HG02678 (cell line): ENCODE measurements around the gene MRC2.

Experiments
- ATAC-seq: cut with Tn5 transposase; IDR thresholded peaks from one replicate; pipeline ENCODE4 v1.9.1; 2021; ENCODE audit warnings: mild to moderate bottlenecking, moderate library complexity; ENCODE audit not compliant: unreplicated experiment

The MRC2 gene

DNA sequence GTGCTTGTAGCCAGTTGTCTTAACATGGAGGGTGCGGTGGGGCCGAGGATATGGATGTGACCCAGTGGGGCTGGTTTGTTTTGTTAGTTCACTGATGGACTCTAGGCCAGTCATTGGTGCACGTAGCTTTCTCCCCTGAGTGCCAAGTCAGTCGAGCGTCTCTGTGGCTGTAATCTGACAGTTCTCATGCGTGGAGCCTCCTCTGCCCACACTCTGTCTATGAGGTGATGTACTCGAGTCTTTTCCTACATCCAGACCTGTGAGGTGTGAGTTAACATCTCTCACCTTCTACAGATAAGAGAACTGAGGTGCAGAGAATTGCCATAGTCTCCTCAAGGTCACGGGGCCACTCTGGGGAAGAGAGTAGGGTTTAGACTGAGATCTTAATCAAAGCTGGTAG is 90.4 kb downstream of the MRC2 start:
- ATAC-seq: no peak

DNA sequence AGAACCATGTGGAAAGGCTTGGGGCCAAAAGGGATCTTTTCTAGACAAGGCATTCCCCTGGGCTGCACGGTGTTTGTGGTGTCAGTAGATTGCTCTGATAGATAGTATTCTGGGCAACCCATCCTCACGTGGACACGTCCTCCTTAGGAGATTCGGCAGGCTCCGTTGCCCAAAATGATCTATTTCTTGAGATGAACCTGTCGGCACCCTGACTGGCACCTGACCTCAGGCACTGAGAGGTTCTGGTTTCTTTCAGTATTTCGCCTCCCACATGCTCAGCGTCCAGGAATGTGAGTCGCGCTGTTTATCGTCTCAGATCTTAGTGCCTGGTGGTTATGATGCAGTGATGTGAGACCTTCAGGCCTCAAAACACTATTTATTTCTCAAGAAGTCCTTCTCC is 91.0 kb downstream of the MRC2 start:
- ATAC-seq: no peak

DNA sequence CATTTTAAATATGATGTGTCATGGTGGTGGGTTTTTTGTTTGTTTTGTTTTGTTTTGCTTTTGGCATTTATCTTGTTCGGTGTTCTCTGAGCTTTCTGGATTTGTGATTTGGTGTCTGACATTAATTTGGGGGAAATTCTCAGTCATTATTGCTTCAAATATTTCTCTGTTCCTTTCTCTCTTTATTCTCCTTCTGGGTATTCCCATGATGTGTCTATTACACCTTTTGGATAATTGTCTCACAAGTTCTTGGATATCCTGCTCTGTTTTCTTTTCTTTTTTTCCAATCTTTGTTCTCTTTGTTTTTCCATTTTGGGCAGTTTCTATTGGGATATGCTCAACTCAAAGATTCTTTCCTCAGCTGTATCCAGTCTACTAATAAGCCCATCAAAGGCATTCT is 92.1 kb downstream of the MRC2 start:
- no peak for ATAC-seq

DNA sequence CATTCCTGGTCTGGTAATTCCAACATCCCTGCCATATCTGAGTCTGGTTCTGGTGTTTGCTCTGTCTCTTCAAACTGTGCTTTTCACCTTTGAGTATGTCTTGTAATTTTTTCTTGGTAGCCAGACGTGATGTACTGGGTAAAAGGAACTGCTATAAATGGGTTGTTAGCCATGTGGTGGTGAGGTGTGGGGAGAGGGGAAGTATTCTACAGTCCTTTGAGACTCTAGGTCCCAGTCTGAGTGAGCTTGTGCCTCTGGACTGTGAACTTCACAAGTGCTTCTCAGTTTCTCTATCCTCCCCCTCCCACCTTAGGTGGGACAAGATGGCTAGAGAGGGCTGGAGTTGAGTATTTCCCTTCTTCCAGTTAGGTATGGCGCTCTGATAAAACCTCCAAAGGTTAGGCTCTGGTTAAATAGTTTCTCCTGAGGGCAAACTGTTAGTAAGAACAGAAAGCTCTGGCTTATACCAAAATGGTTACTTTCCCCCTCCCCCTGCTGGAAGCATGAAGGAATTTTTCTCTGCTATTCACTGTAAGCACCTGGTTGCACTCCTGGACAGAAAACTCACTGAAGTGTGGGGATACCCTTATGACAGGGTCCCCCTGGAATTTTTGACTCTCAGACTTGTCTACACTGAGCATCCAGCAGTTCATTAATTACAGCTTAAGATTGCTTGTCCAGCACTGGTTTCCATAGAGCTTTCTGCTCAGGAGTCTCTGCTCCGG is 92.8 kb downstream of the MRC2 start:
- ATAC-seq: no peak

DNA sequence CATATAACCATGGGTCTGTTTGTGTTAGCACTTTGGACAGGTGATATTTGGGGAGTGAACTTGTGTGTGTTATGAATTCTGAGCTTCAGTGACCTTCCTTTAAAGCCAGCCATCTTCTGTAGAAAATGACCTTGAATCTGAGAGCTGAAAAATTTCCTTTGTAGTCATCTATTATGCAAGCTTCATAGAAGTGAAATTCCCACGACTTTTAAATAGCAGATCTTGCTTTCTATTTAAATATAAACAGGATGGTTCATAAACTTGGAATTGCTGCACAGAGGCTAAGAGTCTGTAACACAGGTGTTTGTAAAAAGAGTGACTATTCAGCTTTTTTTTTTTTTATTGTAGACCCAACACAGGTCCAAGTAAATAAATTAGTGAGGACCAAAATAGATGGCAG is 95.2 kb downstream of the MRC2 start:
- no peak for ATAC-seq

DNA sequence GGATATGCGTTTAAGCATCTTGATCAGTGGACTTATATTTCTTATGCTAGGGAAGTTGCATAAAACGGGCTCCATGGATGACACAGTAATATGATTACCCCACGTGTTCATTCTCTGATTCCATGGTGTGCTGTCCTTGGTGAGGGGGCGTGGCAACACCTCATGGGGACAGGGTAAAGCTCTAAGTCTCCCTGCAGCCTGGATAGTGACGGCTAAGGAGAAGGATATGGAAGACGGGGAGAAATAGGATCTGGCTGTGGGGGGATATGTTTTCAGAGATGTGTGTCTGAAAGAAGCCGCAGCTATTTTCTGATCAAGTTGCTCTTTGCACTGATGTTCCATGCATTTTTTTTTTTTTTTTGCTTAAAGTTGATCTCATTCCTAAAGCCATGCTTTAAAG is 96.4 kb downstream of the MRC2 start:
- ATAC-seq: no peak

DNA sequence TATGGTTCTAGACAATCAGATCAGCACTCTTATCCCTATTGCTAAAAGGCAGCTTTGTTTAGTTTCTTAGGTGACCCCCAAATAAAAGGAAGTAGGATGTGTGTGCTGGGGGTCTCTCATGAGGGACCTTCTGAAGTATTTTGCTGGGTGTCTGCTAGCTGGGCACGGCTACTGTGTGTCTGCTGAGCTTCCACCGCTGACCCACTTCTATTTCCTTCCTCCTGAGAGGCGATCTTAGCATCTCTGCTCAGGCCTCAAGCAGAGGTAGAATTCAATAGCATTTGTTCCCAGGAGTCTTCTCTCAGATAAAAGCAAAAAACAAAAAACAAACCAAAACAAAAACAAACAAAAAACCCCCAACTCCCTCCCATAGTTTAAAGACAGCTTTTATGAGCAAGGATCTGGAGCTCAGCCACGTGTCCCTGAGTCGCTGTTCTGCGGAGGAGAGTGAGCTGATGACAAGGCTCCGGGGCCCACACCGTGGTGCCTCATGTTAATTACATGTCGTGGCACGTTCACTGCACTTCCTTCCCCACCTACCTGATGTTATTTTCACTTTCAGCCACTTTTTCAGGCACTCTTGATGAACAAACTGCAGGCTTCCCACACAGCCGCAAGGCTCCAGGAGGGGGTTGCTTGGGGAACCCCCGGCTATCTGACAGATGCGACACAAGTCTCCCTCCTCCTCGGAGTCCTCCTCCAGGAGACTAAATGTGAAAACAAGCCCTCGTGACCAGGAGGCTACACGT is 97.1 kb downstream of the MRC2 start:
- peak; percentile 93 for ATAC-seq

DNA sequence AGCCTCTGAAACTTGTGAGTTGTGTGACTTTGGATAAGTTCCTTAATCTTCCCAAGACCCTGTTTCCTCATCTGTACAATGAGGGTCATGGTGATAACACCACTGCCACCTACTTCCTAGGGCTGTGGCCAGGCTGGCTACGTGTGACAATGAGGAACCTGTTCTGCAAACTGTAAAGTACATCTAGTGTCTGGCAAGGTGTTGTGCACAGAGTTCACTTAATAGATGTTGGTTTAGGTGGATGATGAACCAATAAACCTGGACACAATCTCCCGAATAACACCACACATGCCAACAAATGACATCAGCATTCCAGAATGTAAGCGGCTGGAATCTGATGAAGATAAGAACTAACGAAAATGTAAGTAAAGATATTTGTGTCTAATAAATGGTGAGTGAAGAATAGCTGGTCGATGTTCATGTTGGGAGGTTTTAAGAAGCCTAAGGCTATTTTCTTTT is 98.3 kb downstream of the MRC2 start:
- ATAC-seq: no peak

DNA sequence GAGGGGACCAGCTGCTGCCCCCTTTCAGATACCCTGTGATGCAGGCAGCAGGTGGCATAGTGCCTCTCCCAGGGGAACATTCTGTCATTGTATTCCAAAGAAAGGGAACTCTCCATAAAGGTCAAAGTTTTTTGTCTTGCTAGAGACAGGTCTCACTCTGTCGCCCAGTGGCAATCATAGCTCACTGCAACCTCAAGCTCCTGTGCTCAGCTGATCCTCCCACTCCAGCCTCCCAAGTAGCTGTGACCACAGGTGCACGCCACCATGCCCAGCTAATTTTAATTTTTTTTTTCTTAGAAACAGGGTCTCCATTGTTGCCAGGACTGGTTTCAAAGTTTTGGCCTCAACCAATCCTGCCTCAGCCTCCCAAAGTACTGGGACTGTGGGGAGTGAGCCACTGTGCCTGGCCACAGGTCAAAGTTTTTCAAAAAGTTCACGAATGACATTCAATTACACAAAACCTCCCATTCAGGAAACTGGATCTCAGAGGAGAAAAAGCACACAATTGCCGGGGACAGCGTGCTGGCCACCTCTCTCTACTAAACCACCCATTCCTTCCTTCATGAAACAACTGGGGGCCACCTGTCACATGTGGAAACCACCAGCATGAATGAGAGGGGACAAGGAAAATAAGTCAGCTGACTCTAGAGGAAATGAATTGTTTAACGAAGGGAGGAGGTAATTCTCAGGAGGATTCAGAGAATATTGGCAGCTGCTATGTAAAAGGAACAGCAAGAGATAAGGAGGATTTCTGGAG is 100.6 kb downstream of the MRC2 start:
- no peak for ATAC-seq

DNA sequence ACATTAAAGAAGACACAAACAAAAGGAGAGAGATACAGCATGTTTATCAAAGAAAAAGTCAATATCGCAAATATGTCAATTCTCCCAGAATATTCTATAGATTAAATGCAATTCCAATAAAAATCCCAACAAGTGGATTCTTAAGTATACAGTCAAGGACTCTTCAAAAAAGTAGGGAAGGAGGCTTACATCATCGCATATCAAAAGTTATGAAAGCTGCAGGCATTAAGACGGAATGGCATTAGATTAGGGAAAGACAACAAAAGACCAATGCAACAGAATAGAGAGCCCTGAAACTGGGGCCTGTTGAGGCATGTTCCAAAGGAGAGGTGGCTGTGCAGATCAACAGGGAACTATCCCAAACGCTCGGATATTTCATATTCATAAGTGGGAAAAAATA is 104.7 kb downstream of the MRC2 start:
- no peak for ATAC-seq

DNA sequence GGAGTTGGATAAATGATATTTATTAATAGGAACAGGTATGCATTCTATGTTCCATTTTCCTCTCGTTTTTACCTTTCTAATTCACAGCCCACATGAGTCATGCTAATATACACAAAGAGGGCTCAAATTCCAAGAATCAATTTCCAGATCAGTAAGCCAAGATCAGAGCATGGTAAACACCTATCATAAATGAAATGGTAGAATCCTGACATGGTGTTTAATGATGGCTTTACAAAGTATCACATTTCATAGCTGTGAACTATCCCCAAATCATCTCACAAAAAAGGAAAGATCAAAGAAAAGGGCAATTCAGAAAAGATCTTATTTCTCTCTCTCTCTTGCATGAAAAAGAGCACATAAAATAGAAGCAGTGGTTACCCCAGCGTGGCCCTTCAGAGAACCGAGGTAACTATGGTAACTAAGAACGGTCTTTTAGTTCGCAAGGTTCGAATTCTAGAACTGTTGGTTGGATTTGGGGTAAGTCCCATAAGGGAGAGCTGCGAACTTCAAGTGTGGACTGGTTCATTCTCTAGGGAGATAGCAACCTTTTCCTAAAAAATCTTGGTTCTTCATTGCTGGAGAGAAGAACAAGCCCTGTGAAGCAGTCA is 107.7 kb downstream of the MRC2 start:
- no peak for ATAC-seq

DNA sequence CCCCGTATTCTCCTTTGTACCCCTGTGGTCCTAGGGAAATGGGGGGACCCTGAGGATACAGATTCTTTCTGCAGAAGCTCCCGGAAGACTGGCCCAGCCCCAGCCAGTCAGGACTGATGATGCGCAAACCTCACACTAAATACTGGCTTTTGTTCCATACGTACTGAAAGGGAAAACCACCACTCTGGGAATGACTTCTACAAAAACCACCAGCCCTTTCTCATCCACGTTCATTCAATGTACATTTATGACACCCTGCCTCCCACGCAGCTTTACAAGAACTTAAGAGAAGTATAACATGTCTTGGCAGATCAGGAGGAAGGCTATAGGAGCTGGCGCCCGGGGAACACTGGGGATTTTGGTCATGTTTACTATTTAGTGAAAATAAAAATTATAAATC is 110.0 kb downstream of the MRC2 start:
- no peak for ATAC-seq

DNA sequence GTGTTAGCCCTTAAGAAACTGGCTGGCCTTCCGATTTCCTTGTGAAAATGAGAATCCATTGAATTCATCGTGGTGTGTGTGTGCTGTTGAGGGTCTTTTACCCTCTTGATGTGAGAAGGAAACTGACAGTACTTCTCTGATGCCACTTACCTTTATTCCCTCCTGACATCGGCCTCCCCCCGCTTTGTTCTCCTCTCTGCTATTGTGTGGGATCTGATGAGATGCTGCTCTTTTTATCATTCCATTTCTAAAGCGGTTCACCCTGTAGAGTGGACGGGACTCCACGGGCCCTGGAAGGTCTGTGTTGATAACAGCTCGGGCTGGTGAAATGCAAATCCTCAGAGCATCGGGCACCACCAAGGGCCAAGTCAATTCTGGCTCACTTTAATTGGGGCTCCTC is 110.8 kb downstream of the MRC2 start:
- ATAC-seq: no peak

DNA sequence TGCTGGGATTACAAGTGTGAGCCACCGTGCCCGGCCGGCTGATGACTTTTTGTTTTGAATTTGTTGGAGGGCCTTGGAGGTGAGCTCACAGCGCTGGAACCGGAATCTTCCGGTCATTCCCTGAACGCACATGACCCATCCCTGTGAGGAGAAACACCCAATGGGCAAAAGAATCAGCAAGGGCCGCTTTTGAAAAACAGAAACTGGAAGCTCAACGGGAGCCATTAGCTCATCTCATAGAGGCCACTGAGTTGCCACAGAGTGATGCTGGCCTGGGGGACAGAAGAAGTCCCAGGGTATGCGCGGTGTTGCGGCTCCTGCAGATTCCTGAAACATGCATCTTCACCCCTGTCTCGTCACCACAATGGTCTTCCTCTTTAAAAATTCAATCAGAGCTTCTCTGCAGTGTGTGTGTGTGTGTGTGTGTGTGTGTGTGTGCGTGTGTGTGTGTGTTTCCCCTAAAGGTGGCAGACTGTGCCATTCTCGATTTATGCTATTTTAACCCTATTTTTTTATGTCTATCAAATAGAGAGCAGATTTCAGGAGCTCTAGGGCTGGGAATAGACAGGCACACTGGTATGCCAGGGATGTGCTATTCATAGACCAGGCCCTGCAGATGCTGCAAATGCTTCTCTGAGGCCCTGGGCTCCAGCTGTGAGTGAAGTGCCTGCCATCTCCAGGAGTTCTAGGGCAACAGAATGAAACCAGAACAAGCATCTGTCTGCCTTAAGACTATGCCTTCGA is 112.3 kb downstream of the MRC2 start:
- no peak for ATAC-seq

DNA sequence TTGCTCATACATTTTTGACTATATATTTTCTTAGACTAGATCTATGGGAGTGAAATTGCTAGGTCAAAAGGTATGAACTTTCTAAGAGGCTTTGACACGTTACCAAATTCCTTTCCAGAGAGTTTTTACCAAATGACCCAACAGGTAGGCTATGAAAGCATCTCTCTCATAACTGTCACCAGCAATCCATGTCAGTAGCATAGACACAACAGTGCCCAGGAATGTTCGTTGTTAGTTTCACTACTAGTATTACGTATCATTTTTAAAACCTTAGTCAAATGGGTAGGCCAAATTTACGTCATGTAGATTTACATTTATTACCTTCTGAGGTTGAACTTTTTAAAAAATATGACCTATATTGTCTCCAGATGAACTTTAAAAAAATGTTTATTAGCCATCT is 113.8 kb downstream of the MRC2 start:
- ATAC-seq: no peak
